NCI-H1436 treated with DMSO at 0.1 percent for 48 hours (cell line): Measurements from ENCODE around the gene TGFBR2.

Source experiments
- DNase-seq: peaks from one replicate; lab custom pipeline; 2025; lab: John Stamatoyannopoulos, UW

The TGFBR2 gene

GRCh38 chr3:30673425-30674341 lies 67.3 kb downstream of the TGFBR2 start:
- no peak for DNase-seq

- DNase-seq, result no peak
These were observed 68.6 kb downstream of the TGFBR2 start for GRCh38 chr3:30675006-30675405.

- DNase-seq, result no peak
These were observed 69.4 kb downstream of the TGFBR2 start for GRCh38 chr3:30675774-30676173.

- no peak for DNase-seq
These were observed 70.3 kb downstream of the TGFBR2 start for GRCh38 chr3:30676424-30677346.

GRCh38 chr3:30677347-30677685 lies 70.9 kb downstream of the TGFBR2 start:
- no peak for DNase-seq

GRCh38 chr3:30679045-30679444 lies 72.6 kb downstream of the TGFBR2 start:
- no peak for DNase-seq

- DNase-seq, result no peak
These were observed 74.6 kb downstream of the TGFBR2 start for GRCh38 chr3:30680789-30681648.

GRCh38 chr3:30681649-30682211 lies 75.3 kb downstream of the TGFBR2 start:
- DNase-seq, result no peak

GRCh38 chr3:30682434-30683155 lies 76.2 kb downstream of the TGFBR2 start:
- no peak for DNase-seq

GRCh38 chr3:30683769-30684168 lies 77.4 kb downstream of the TGFBR2 start:
- no peak for DNase-seq

- DNase-seq, result no peak
These were observed 78.0 kb downstream of the TGFBR2 start for GRCh38 chr3:30684356-30684755.

GRCh38 chr3:30685267-30685667 lies 78.9 kb downstream of the TGFBR2 start:
- DNase-seq, result no peak

GRCh38 chr3:30686176-30686575 lies 79.8 kb downstream of the TGFBR2 start:
- no peak for DNase-seq

- DNase-seq, result no peak
These were observed 80.4 kb downstream of the TGFBR2 start for GRCh38 chr3:30686799-30687198.

- DNase-seq, result no peak
These were observed 81.6 kb downstream of the TGFBR2 start for GRCh38 chr3:30687930-30688570.

- DNase-seq, result no peak
These were observed 82.6 kb downstream of the TGFBR2 start for GRCh38 chr3:30688776-30689641.

- no peak for DNase-seq
These were observed 83.8 kb downstream of the TGFBR2 start for GRCh38 chr3:30690199-30690598.

GRCh38 chr3:30691249-30691880 lies 85.0 kb downstream of the TGFBR2 start:
- no peak for DNase-seq

GRCh38 chr3:30691944-30692343 lies 85.5 kb downstream of the TGFBR2 start:
- no peak for DNase-seq
